Activated CD4-positive, CD25-positive, alpha-beta regulatory T cell treated with anti-CD3 and anti-CD28 coated beads, Interleukin-2, amount 50 U/mL, for 72 hours (primary cell): ENCODE measurements around the gene OSBPL2.

Experiments
- DNase-seq: peaks from one replicate; pipeline ENCODE4 v3.0.0; 2021

Gene OSBPL2

DNA sequence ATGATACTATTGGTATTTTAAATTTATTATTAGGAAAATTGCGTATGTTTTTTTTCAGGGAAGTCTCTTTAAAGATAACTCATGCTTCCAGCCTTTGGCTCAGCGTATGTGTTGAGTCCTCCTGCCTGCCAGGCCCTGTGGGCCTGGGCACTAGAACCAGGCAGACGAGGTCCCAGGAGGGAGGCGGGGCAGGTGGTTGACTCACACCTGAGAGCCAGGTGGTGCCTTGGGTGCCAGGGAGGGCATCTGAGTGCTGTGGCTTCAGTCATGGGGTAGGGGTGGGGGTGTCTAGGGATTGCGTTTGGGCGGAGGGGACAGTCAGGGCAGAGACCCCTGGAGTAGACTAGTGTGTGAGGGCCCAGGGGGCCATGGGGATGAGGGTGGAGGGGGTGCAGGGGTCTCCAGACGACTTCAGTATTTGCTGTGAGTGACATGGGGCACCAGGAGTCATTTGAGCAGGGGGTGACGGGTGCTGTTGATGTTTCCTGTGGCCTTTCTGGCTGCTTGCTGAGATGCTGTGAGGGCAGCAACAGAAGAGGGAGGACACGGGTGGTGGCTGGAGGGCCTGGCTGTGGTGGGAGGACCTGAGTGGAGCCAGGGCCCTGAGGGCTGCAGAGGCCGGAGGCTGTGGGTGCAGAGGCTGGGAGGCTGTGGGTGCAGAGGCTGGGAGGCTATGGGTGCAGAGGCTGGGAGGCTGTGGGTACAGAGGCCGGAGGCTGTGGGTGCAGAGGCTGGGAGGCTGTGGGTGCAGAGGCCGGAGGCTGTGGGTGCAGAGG, 49.6 kb downstream of the OSBPL2 start:
- DNase-seq = no peak

DNA sequence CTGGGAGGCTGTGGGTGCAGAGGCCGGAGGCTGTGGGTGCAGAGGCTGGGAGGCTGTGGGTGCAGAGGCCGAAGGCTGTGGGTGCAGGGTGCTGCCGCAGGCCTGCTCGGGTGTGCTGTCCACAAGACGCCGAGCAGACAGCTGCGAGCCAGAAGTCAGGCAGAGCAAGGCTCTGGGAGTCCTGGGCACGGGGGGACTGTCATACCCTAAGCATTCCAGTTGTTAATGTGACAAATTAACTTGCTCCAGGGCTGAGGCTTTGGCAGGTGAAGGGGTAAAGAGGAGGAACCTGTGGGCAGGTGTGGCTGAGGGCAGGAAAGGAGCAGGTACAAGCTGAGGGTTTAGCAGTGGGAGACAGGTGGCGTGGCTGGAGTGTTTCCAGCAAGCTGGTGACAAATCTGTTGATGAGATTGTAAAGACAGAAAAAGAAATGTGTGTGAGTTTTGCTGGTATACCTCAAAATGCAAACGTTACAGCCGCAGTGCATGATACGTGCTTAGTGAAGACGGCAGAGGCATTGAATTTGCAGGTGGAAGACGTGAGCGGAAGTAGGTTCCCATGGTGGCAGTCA, 50.3 kb downstream of the OSBPL2 start:
- no peak for DNase-seq

DNA sequence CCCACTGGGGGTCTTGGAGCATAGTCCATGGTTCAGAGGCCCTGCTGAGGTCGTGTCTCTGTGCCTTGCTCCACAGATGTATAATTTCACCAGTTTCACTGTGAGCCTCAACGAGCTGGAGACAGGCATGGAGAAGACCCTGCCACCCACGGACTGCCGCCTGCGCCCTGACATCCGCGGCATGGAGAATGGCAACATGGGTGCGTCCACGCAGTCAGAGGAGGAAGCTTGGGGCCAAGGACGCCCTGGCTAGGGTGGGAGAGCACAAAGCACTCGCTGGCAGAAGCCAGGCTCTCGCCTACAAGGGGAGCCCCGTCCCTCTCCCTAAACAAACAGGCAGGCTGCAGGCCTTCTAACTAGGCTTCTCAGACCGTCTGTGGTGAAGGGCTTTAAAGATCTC, 50.8 kb downstream of the OSBPL2 start:
- DNase-seq = no peak

DNA sequence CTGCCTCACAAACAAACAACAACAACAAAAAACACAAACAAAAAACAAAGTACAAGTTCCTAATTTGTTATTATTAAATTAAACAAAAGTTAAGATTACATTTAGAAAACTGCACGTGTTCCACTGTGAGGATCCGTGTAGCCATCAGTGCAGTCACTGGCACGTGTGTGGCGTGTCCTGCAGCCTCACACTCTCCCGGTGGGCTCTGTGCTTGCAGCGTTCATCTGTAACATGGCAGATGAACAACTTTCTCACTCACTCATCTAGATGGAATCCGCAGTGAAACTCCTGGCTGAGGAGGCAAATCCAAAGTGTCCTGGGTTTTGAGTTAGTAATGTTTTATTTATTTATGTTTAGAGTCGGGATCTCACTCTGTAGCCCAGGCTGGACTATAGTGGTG, 51.6 kb downstream of the OSBPL2 start:
- no peak for DNase-seq

DNA sequence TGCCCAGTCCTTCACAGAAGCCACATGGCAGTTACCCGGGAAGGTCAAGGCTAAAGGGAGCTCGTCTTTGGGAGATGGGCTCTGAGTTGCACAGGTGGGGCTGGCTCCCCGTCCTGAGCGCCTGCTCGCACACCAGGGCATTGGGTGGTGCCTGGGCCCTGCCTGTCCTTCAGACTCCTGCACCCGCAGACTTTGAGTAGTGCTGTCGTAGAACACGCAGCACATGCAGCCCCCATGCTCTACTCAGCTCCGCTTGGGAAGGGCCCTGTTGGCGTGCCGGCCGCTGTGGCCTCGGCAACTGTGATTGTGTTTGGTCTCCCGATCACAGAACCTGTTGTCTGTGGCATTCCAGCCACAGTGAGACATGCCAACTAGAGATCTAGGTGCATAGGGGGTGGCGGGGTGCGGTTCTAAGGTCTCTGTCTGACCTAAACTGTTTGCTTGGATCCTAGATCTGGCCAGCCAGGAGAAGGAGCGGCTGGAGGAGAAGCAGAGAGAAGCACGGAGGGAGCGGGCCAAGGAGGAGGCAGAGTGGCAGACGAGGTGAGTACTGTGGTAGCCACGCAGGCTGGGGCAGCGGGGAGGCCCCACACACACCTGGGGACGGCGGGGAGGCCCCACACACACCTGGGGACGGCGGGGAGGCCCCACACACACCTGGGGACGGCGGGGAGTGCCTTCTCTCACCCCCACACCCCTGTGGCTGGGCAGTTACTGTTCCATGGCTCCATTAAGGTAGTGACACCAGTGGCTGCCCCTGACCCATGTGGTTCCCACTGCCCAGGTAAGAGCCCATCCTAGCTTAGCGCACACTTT, 53.1 kb downstream of the OSBPL2 start:
- no peak for DNase-seq

DNA sequence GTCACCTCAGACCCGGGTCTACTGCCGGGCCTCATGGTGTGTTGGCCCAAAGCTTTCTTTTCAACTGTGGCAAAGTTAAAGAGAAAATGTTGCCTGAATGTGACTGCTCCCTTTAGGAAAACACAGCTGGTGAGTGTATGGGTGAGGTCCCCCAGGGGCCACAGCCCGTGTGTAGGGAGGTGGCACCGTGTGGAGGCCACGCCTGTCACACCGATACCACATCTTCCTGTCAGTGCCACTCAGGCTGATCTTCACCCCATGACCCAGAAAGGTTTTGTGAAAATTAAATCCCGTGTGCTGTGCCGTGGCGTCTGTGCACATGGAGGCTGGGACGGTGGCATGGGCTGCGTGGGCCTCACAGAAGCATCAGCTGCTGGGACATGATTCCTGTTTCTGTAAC, 53.8 kb downstream of the OSBPL2 start:
- no peak for DNase-seq

DNA sequence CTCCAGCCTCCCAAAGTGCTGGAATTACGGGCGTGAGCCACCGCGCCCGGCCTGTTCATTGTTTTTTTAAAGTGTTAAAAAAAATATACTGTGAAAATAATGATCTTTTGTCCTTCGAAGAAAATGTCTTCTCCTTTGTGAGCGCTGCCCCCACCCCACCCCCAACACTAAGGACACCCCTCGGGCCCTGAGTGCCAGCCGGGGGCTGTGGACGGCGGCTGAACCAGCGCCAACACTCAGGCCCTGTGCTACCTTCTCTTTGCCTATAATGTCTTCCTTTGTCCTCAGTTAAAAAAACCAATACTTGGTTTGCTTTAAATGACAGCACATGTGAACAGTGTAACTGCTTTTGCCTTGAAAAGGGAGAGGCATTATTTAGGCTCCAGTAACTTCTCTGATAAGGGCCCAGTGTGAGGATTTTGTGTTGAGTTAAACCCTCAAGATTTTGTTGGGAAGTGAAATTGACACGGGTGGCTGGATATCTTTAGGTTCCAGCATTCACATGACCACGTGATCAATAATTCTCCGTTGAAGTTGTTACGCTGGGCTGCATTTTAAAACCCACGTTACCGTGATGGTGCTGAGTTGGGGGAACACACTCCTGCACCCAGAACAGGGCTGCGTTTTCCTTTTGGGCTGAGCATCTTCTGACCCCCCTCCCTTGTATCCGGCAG, 54.9 kb downstream of the OSBPL2 start:
- no peak for DNase-seq

DNA sequence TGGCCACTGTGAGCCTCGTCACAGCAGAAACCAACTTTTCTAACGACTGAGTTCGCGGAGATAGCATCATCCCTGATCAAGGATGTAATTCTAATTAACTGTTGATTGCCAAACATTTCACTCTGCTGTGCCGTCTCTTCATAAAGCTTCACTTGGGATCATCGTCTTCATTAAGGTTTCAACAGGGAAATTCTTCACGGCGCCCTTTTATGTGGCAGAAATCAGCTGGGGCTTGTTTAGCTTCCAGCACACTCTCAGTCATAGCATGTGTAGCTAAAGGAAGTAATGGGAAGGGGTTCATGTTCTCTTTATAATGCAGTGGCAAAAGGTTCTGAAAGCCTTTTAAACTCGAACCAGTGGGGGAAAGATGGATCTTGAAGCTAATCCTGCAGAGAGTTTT, 55.6 kb downstream of the OSBPL2 start:
- DNase-seq = no peak

DNA sequence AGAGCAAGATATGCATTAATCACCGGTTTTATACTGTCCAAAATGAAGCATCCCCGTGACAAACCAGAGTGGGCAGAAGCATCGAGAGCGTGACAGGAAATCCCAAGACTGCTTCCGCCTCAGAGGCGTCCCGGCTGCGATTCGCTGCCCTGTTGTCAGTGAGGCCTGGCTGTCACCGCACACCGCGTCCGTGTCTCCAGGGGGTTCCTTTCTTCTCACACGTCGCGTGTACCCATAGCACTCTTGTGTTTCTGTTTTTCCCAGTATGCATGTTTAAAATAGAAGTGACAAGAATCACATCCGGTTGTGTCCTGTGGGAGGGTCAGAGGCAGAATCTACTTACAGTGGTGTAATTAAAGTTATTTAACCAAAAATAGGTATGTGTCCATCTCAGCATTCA, 56.2 kb downstream of the OSBPL2 start:
- no peak for DNase-seq

DNA sequence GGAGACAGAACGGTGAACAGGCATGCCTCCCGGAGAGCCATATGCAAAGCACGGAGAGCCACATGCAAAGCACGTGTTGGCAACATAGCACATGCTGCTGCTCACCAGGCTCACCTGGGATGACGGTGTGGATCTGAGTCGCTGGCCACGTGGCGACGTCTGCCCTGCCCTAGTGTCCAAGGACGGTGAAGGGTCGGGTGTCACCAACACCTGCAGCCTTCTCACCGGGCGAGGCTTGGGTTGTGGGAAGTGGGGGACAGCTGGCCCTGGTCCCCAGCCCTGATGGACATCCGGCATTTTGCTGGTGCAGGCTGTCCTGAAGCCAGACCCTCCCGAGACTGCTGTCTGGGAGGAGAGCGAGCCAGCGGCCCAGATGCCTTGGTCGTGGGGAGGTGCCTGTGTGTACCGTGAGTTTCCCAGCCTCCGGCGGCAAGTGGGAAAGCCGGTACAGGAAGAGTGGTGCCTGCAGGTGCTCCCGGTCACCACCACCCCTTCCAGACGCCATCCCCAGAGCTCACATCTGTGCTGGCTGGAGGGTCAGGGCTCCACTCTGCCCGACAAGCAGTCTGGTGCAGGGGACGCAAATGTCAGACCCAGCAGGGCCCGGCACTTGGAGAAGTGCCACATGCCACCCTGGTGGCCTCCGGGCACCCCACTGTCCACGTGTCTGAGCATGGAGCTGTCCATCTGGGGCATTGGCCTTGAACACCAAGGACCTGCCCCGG, 58.6 kb downstream of the OSBPL2 start:
- no peak for DNase-seq

DNA sequence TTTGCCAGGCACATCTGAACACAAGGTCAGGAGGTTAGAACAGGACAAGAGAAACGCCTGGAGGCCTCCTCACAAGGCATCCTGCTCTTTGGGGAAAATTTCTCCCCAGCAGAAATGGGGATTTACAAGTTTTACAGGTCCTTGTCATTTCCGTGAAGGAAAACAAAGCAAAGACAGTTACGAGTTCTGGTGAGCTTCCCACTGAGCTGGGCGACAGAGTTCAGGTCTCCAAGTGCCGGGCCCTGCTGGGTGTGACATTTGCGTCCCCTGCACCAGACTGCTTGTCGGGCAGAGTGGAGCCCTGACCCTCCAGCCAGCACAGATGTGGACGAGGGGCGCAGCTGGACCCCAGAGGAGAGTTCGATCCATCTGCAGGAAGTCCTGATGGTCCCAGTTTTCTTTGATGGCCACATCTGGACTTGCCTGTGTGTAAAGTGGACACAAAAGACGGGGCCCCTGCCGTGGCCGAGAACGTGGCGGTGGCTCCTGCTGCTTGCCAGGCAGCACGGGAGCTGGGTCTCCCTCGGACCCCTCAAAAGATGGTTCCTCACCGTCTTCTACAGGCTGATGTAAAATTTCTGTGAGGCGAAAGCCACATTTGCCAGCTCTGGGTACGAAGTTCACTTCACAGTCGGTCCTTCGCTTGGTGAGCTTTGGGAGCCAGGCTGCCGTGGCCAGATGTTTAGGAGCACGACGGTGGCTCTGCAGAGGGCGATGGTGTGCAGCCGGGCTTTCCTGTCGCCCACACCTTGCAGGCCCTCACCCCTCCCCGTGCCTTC, 59.3 kb downstream of the OSBPL2 start:
- no peak for DNase-seq

DNA sequence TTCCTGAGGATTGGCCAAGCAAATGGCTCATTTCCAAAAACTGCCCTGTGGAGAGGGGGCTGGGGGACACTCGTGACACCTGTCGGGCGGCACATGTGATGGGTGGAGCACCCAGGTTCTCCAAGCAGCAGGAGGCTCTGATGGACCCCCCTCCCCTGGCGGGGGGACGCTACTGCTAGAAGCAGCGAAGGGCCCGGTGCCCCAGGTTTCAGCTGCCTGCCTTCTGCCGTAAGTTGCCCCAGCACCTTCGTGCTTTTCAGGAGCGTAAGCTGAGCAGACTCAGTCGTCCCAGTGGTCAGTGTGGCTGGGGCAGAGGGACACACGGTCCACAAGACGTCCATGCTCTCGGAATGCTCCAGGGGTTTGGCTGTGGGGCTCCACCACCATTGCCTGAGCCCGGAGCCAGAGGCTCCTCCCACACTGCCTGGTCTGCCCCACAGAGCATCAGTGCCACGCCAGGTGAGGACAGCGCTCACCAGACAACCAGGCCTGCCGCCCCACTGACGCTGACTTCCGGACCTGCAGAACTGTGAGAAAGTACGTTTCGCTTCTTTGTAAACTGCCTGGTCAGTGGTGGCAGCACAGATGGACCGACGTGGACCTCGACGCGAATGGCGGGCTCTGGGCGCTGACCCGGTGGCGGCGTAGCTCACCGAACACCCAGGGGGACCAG, 60.4 kb downstream of the OSBPL2 start:
- no peak for DNase-seq

DNA sequence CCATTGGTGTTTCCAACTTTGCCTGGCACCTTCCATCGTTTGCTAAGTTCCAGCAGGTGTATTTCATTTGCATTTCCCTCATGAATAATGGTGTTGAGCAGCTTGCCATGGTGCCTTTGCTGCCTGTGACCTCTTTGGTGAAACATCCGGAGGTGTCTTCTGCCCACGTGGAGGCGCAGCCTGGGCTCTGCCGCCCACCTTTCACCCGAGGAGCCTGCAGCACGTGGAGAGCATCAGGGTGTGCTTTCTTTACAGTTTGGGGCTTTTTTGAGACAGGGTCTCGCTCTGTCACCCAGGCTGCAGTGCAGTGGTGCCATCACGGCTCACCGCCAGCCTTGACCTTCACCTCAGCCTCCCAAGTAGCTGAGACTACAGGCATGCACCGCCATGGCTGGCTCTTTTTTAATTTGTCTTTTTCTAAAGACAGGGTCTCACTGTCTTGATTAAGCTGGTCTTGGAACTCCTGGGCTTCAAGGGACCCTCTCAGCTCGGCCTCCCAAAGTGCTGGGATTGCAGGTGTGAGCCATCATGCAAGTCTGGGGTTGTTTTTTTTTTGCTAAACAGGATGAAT, 61.4 kb downstream of the OSBPL2 start:
- no peak for DNase-seq

DNA sequence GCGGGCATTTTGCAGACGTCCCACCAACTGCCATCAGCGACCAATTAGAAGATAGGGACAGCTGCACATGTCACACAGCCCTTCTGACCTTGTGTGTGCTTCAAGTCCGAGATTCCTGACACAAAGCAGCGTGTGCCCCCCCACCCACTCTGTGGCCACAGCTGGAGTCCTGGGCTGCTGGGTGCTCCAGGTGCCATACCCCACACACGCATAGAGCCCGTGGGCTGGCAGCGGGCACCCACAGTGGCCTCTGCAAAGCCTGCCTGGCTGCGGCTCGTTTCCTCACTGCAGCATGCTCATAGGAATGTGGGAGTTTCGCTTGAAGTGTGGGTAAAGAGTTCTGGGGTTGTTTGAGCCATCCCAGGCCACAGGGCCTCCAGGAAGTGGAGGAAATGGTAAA, 62.0 kb downstream of the OSBPL2 start:
- no peak for DNase-seq

DNA sequence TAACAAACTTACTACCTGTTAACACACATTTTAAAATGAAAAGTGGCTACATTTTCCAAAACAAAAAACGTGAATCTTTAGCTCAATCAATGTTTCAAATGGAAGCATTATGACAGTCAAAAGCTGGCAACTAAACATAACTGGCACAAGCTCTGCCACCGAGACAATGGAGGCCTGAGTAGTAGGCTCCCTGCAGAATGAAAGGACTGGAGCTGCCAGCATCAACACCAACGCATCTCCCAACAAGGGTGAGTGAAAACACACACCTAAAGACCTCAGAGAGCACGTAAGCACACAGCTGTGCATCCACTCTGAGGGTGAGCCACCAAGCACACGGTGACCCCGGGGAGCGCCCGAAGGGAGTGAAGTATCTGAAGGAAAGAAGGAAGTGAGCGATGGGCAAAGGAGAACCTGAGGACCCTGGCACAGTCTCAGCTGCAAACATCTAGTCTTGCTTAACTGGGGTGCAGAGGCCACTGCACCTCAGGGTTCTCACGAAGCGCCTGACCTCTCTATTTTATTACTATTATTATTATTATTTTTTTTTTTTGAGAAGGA, 62.9 kb downstream of the OSBPL2 start:
- DNase-seq = no peak

DNA sequence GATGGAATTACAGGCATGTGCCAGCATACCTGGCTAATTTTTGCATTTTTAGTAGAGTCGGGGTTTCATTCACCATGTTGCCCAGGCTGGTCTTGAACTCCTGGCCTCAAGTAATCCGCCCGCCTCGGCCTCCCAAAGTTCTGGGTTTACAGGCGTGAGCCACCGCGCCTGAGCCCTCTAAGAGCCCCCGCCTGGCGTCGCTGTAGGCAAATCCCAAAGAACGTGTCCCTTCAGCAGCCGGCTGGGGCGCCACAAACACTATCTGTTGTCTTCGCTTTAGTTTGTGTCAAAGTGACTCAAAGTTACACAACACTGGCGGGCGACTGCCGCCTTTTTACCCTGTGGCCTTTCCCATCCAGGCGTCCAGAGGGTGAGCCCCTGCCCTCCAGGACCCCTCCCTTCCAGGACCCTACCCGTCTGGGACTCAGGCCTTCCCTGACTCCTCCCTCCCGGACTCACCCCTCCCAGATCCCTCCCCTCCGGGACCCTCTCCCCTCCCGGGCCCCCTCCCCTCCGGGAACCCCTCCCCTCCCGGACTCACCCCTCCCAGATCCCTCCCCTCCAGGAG, 63.5 kb downstream of the OSBPL2 start:
- peak; percentile 84 for DNase-seq

DNA sequence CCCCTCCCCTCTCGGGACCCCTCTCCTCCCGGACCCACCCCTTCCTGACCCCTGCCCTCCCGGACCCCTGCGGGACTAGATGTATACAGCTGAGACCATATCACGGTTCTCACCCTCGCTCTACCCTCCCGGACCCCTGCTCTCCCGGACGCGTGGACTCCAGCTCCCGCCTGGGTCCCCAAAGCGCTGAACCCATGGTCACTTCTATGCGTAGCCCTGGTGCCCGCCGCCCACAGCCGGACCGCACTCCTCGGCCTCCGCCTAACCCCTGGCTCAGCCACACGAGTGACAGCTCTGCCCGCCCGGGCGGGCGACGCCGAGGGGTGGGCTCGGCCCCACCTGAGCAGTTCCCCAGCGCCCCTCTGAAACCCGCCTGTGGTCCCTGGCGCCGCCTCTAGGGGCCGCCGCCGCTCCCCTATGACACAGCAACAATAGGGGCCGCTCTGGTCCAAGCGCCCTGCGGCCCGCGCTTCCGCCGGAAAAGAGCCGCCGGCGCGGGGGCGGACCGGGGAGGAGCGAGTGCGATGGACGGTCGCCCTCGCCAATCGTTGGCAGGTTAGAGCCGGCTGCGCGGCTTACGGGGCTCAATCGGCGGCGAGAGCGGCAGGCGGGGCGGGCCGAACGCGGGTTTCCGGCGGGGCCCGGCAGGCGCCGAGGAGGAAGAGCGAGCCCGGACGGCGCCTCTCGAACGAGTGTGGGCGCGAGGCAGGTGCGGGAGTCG, 64.2 kb downstream of the OSBPL2 start, which contains the start of gene ADRM1:
Gene ADRM1 (plus strand): TSS at position 657 of the 721 bp plus-strand sequence. CDS start 572 bp downstream, outside the sequence.
- peak; percentile 98 for DNase-seq

DNA sequence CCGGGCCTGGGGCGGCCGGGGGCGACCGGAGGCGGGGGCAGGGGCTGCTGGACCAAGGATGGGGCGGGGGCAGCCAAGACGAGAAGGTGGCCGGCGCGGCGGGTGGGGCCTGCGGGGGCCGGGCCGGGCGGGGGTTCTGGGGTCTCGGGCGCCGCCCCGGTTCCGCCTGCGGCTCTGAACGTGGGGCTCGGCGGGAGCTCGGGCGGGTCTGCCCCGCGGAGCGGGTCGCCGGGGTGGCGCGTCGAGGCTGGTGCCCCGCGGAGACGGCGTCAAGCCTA, 64.7 kb downstream of the OSBPL2 start:
- no peak for DNase-seq

DNA sequence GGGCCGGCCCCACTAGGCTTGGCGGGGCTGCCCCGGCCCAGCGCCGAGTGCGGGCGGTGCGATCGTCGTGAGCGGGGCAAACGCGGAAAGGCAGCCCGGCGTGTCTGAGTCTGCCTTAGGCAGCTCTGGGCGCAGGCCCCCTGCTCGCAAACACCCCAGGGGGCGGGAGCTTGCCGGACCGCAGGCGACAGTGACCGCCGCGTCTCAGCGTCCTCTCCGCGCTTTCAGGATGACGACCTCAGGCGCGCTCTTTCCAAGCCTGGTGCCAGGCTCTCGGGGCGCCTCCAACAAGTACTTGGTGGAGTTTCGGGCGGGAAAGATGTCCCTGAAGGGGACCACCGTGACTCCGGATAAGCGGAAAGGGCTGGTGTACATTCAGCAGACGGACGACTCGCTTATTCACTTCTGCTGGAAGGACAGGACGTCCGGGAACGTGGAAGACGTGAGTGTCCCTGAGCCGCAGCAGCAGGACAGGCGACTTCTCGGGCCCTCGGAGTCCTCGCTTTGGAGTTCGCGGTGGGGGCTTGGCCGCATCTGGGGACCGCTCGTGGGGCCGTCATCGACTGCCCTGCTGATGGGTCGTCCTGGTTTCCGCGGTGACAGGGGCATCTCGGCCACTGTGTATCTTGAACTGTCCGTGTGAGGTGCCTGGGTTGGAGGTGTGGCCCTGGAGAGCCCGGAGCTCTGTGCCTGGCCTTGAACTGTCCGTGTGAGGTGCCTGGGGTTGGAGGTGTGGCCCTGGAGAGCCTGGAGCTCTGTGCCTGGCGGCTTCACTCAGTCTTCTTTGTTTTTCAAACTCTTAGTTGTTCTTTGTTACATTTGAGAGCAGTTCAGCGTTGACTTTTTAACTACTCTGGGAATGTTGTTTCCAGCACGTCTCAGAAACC, 65.3 kb downstream of the OSBPL2 start:
- DNase-seq = peak; percentile 45
